K562 (cell line): ENCODE results near the gene FBLIM1. TPM values are rescaled to one million over a fixed set of nuclear protein-coding genes. Genes with fewer than 3 reads are reported as not detected.
A peak's percentile ranks its signal among the peaks of the same experiment; 100 is the strongest.

Experiments
- CREB1 ChIP-seq, 2 experiments: sonication (generic) in 1 of 2; formaldehyde crosslinking in 1 of 2; IDR thresholded peaks; 2 replicates each; pipeline versions ENCODE4 v1.6.1 to v1.8.0; 2012 to 2022; ENCODE audit warnings: inconsistent platforms in 1 of 2, mild to moderate bottlenecking in 1 of 2, missing genetic modification reagents in 1 of 2, moderate library complexity in 1 of 2
- DNMT1 ChIP-seq: fragments of 450-650 bp; IDR thresholded peaks from 2 replicates; pipeline ENCODE4 v1.6.1; 2016; ENCODE audit warnings: antibody characterized with exemption, mild to moderate bottlenecking
- FOXM1 ChIP-seq, 2 experiments: fragments of 450-650 bp in 1 of 2; sonication (generic) in 1 of 2; formaldehyde crosslinking in 1 of 2; IDR thresholded peaks; 2 replicates each; pipeline versions ENCODE4 v1.6.1 to v1.9.0; 2017 to 2022; ENCODE audit warnings: low read depth in 2 of 2, mild to moderate bottlenecking in 2 of 2, missing genetic modification reagents in 1 of 2, moderate library complexity in 1 of 2
- FOXP1 ChIP-seq: sonication (generic); formaldehyde crosslinking; IDR thresholded peaks from 2 replicates; pipeline ENCODE4 v1.8.0; 2022; ENCODE audit warnings: mild to moderate bottlenecking, missing genetic modification reagents
- HNRNPL ChIP-seq: fragments of 200-400 bp; formaldehyde crosslinking; IDR thresholded peaks from 2 replicates; pipeline ENCODE4 v1.6.1; 2017; ENCODE audit warnings: low read depth, mild to moderate bottlenecking, low read length
- KDM4B ChIP-seq, 2 experiments: fragments of 450-650 bp in 1 of 2; sonication (generic) in 1 of 2; IDR thresholded peaks; 2 replicates each; pipeline ENCODE4 v1.6.1; 2016 to 2017; ENCODE audit warnings: borderline replicate concordance in 2 of 2, antibody characterized with exemption in 1 of 2, low read depth in 1 of 2, mild to moderate bottlenecking in 1 of 2
- KLF16 ChIP-seq: IDR thresholded peaks from 2 replicates; pipeline ENCODE4 v1.6.1; 2016; ENCODE audit warnings: antibody characterized with exemption
- NFRKB ChIP-seq: fragments of 450-650 bp; IDR thresholded peaks from 2 replicates; pipeline ENCODE4 v1.6.1; 2016; ENCODE audit warnings: low read depth
- PHF21A ChIP-seq: fragments of 450-650 bp; IDR thresholded peaks from 2 replicates; pipeline ENCODE4 v1.6.1; 2017; ENCODE audit warnings: low read depth, borderline replicate concordance
- RAD21 ChIP-seq, 2 experiments: fragments of 250-450 bp in 1 of 2; fragments of 450-650 bp in 1 of 2; sonication (Bioruptor Pico) in 1 of 2; formaldehyde crosslinking in 1 of 2; IDR thresholded peaks in 1 of 2; conservative IDR thresholded peaks in 1 of 2; 2 replicates each; pipeline versions ENCODE4 v1.4.0 to v1.8.0; 2020 to 2022; ENCODE audit warnings: mild to moderate bottlenecking in 2 of 2, moderate library complexity in 1 of 2
- RBM17 ChIP-seq: fragments of 200-400 bp; formaldehyde crosslinking; IDR thresholded peaks from 2 replicates; pipeline ENCODE4 v1.6.1; 2017; ENCODE audit warnings: low read depth, mild to moderate bottlenecking, low read length, borderline replicate concordance
- STAG1 ChIP-seq: sonication (generic); formaldehyde crosslinking; IDR thresholded peaks from 2 replicates; pipeline ENCODE4 v1.5.0; 2020; ENCODE audit warnings: missing genetic modification reagents, borderline replicate concordance
- TAL1 ChIP-seq: fragments of 450-650 bp; IDR thresholded peaks from 2 replicates; pipeline ENCODE4 v1.6.1; 2016; ENCODE audit warnings: mild to moderate bottlenecking
- THRB ChIP-seq: fragments of 450-650 bp; formaldehyde crosslinking; conservative IDR thresholded peaks from 2 replicates; pipeline ENCODE4 v1.4.0; 2022; ENCODE audit warnings: mild to moderate bottlenecking, missing genetic modification characterization
- U2AF1 ChIP-seq: fragments of 200-400 bp; formaldehyde crosslinking; optimal IDR thresholded peaks from 2 replicates; pipeline ENCODE3; 2017; ENCODE audit warnings: mild to moderate bottlenecking, low read depth, low read length, moderate library complexity
- YY1 ChIP-seq, 3 experiments: IDR thresholded peaks; 2 replicates each; pipeline ENCODE4 v1.6.1; 2011; ENCODE audit warnings: low read length in 2 of 3, mild to moderate bottlenecking in 2 of 3, moderate library complexity in 2 of 3, borderline replicate concordance in 1 of 3, control low read depth in 1 of 3, low read depth in 1 of 3; ENCODE audit not compliant: insufficient read depth in 3 of 3, insufficient replicate concordance in 2 of 3, control insufficient read depth in 1 of 3, insufficient read length in 1 of 3; ENCODE audit errors: extremely low read depth in 1 of 3
- ZFP36 ChIP-seq: fragments of 150-350 bp; IDR thresholded peaks from 2 replicates; pipeline ENCODE4 v1.6.1; 2018; ENCODE audit warnings: low read length, low read depth; ENCODE audit not compliant: partially characterized antibody
- ZNF282 ChIP-seq: sonication (generic); formaldehyde crosslinking; IDR thresholded peaks from 2 replicates; pipeline ENCODE4 v1.8.1; 2023; ENCODE audit warnings: missing genetic modification reagents
- ZNF584 ChIP-seq: fragments of 200-800 bp; sonication (Bioruptor generic); IDR thresholded peaks from 2 replicates; pipeline ENCODE4 v1.6.1; 2016; ENCODE audit warnings: low read depth, mild to moderate bottlenecking, missing genetic modification characterization, missing compliant biosample characterization
- polyA plus RNA-seq, 8 experiments: library from polyadenylated mRNA; depleted of rRNA in 4 of 8; stranded (reverse) in 5 of 8; unstranded in 3 of 8; fragments of >200 nt; fragmentation: Nextera tagmentation in 2 of 8; fragmentation: Illumina TruSeq in 1 of 8; extraction: Ambion mirVana in 2 of 8; extraction: Trizol in 1 of 8; gene quantifications; 2 replicates each; pipeline versions ENCODE4 v1.2.1 to v1.2.3, GENCODE V29; 2011 to 2014; ENCODE audit warnings: inconsistent platforms in 1 of 8, missing spikeins in 1 of 8
- total RNA-seq, 7 experiments: library from RNA; depleted of rRNA in 6 of 7; stranded (reverse); fragments of >200 nt in 6 of 7; fragmentation: Illumina TruSeq in 2 of 7; extraction: Trizol in 2 of 7; gene quantifications; 2 replicates each; pipeline versions ENCODE4 v1.2.1 to v1.2.3, GENCODE V29; 2011 to 2021; ENCODE audit warnings: low replicate concordance in 1 of 7
- TF ChIP-seq, protein P1 (sequence below): fragments of 250-450 bp; sonication (Bioruptor Pico); IDR thresholded peaks from 2 replicates; pipeline ENCODE4 v1.8.0; 2021; ENCODE audit warnings: moderate library complexity, mild to moderate bottlenecking, inconsistent platforms

Gene FBLIM1
- total and polyA plus RNA-seq, 9 of the 15 experiments (the other 6 are each of a cell fraction or from before 2014, with no cell fraction given): 0.14 to 0.24 TPM; not detected in 7

DNA sequence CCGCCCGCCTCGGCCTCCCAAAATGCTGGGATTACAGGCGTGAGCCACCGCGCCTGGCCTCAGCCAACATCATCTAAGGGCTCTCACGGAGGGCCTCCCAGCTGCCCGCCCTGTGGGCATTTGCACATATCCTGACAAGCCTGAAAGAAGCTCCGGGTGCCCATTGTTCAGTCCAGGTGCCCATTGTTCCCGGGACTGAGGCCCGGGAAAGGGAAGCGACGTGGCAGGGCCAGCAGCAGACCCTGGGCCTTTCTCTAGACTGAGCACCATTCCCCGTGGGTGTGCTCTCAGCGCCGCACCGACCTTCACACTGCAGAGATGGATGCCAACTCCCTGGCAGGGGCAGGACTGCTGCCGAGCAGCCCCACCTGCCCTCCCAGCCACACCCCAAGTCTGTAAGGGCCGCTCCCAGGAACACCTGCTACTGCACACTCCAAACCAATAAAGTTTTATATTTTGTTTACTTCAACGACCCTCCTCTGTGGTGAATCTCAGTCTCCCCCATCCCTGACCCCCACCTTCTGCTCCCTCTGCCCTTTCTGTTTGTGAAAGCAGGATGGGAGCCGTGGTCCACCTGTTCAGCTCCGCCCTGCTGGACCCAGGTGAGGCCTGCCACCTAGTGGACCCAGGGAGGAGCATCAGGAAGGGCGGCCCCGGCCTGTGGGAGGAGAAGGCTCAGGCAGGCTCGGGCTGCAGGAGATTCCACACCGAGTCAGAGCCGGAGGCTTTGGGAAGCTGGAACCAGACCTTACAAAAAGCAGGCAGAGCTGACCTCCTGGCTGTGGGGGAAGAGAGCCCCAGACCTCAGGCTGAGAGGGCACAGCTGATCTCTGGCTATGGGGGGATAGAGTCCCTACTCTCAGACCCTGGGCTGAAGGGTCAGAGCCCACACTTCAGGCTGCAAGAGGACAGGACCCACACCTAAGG is 17.4 kb upstream of the FBLIM1 start (continued):
- no peak for TF ChIP-seq FOXM1 (IDR thresholded peaks at IDR 0.05; ENCODE audit: low read depth)
- no peak for TF ChIP-seq FOXM1 (CRISPR knock-in tag; IDR thresholded peaks at IDR 0.05; ENCODE audit: low read depth)
- TF ChIP-seq RBM17: no peak
- peak; percentile 88 to 97 for TF ChIP-seq RAD21 (CRISPR knock-in tag; conservative IDR thresholded peaks at IDR 0.05 in 1 of 2, IDR thresholded peaks at IDR 0.05 in 1 of 2)
- no peak for TF ChIP-seq NFRKB
- TF ChIP-seq CREB1 (IDR thresholded peaks at IDR 0.05): no peak
- TF ChIP-seq CREB1 (CRISPR knock-in tag; IDR thresholded peaks at IDR 0.05): peak; percentile 24; the same call in 1 of the 2 replicates
- 0 out of 2 replicates have a peak, but pooled peaks have one; percentile 40 for TF ChIP-seq KLF16
- no peak for TF ChIP-seq THRB (CRISPR knock-in tag)
- TF ChIP-seq STAG1 (CRISPR knock-in tag): peak; percentile 98
- no peak for TF ChIP-seq U2AF1
- TF ChIP-seq YY1 (IDR thresholded peaks at IDR 0.05; ENCODE audit: borderline replicate concordance in 1 of 3, control insufficient read depth in 1 of 3, extremely low read depth in 1 of 3, insufficient read depth in 3 of 3, insufficient read length in 1 of 3, insufficient replicate concordance in 2 of 3, low read depth in 1 of 3, low read length in 2 of 3): peak in 1 of 3 experiments; percentile 41
- TF ChIP-seq KDM4B (IDR thresholded peaks at IDR 0.05; ENCODE audit: borderline replicate concordance in 2 of 2, low read depth in 1 of 2): no peak
- no peak for TF ChIP-seq DNMT1
- TF ChIP-seq HNRNPL: no peak
- no peak for TF ChIP-seq ZNF584 (CRISPR knock-in tag)
- TF ChIP-seq FOXP1 (CRISPR knock-in tag): no peak
- peak; percentile 86; the same call in 1 of the 2 replicates for TF ChIP-seq ZNF282 (CRISPR knock-in tag)
- peak; percentile 22 for TF ChIP-seq ZFP36
- no peak for TF ChIP-seq TAL1
- TF ChIP-seq, protein P1, sequence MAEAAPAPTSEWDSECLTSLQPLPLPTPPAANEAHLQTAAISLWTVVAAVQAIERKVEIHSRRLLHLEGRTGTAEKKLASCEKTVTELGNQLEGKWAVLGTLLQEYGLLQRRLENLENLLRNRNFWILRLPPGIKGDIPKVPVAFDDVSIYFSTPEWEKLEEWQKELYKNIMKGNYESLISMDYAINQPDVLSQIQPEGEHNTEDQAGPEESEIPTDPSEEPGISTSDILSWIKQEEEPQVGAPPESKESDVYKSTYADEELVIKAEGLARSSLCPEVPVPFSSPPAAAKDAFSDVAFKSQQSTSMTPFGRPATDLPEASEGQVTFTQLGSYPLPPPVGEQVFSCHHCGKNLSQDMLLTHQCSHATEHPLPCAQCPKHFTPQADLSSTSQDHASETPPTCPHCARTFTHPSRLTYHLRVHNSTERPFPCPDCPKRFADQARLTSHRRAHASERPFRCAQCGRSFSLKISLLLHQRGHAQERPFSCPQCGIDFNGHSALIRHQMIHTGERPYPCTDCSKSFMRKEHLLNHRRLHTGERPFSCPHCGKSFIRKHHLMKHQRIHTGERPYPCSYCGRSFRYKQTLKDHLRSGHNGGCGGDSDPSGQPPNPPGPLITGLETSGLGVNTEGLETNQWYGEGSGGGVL (CRISPR knock-in tag): no peak
- no peak for TF ChIP-seq PHF21A
